HG02642 (cell line): ENCODE measurements around the gene CTAG1A.
"Not testable (repeated sequence)": the region's sequence is repeated elsewhere in the genome, so short reads cannot be mapped to it uniquely, and the experiment has no call there.

Source experiments
- ATAC-seq: cut with Tn5 transposase; IDR thresholded peaks from one replicate; pipeline ENCODE4 v1.9.1; 2021; ENCODE audit warnings: mild to moderate bottlenecking; ENCODE audit not compliant: unreplicated experiment, poor library complexity

The CTAG1A gene

GRCh38 chrX:154608823-154609222 lies 23.9 kb downstream of the CTAG1A start:
- ATAC-seq = not testable (repeated sequence)

GRCh38 chrX:154611146-154611545 lies 26.2 kb downstream of the CTAG1A start:
- not testable (repeated sequence) for ATAC-seq

- ATAC-seq = not testable (repeated sequence)
These were observed 28.7 kb downstream of the CTAG1A start for GRCh38 chrX:154613586-154613985.

DNA sequence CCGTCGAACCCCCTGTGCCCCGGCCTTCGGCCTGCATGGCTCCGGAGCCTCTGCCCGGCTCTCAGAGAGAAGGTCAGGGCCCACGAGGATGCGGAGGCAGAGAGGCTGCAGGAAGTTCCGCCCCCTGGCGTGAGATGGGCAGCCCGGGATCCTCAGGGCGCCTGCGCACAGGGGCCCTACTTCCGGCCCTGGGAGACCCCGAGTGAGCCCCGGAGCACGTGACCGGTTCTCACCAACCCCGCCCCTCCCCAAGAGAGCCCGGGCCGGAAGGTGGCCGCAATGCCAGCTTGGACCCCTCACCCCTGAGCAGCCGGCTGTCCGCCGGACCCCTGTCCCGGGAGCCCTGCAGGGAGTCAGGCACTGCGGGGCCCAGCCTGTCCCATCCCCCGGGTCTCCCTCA lies 34.2 kb downstream of the CTAG1A start, which contains the start of gene CTAG1B:
CTAG1B (minus strand) TSS at position 101 of the 400 bp plus-strand sequence; CDS start at position 37, 64 bp downstream.
- not testable (repeated sequence) for ATAC-seq

- not testable (repeated sequence) for ATAC-seq
These were observed 36.0 kb downstream of the CTAG1A start for GRCh38 chrX:154620767-154621414.

- not testable (repeated sequence) for ATAC-seq
These were observed 44.0 kb downstream of the CTAG1A start for GRCh38 chrX:154628960-154629359.

- not testable (repeated sequence) for ATAC-seq
These were observed 46.0 kb downstream of the CTAG1A start for GRCh38 chrX:154630949-154631348.

- not testable (repeated sequence) for ATAC-seq
These were observed 48.7 kb downstream of the CTAG1A start for GRCh38 chrX:154633661-154634060.
